Measurements from ENCODE around the gene PRLR. TPM values are rescaled to one million over a fixed set of nuclear protein-coding genes. Genes with fewer than 3 reads are reported as not detected.

The PRLR gene
- total RNA-seq, 6 experiments from 2014 or later: 7.4 to 26.8 (median 15.1) TPM

- intact Hi-C loops (cut with DNase I): no loop called here
- Histone ChIP-seq H3K36me3 (peaks cover 0 to 24% (median 7%) of the 10 kb centered on the region in 4 donors), H3K9me3 (no peaks in the 10 kb centered on the region), H3K4me1 (peaks cover 0 to 24% (median 9%) of the 10 kb centered on the region in 4 donors), H3K27me3 (no peaks in the 10 kb centered on the region), H3K4me3 (no peak overlapping the region), H3K27ac (no peak overlapping the region)
- ATAC-seq (no peak), DNase-seq (no peak)
- TF ChIP-seq, protein P1, sequence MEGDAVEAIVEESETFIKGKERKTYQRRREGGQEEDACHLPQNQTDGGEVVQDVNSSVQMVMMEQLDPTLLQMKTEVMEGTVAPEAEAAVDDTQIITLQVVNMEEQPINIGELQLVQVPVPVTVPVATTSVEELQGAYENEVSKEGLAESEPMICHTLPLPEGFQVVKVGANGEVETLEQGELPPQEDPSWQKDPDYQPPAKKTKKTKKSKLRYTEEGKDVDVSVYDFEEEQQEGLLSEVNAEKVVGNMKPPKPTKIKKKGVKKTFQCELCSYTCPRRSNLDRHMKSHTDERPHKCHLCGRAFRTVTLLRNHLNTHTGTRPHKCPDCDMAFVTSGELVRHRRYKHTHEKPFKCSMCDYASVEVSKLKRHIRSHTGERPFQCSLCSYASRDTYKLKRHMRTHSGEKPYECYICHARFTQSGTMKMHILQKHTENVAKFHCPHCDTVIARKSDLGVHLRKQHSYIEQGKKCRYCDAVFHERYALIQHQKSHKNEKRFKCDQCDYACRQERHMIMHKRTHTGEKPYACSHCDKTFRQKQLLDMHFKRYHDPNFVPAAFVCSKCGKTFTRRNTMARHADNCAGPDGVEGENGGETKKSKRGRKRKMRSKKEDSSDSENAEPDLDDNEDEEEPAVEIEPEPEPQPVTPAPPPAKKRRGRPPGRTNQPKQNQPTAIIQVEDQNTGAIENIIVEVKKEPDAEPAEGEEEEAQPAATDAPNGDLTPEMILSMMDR (IDR thresholded peaks at IDR 0.05): peak in 2 of 4 donors; percentile 18 to 19
- no peak for TF ChIP-seq POLR2A (IDR thresholded peaks at IDR 0.05)
- WGBS (ENCODE audit: insufficient coverage, low coverage, low lambda C conversion rate, missing lambda C conversion rate): 78% methylated on average over 10 of the region's 10 CpGs
Observed at GRCh38 chr5:35030426-35031100, 199.7 kb downstream of the PRLR start.

DNA sequence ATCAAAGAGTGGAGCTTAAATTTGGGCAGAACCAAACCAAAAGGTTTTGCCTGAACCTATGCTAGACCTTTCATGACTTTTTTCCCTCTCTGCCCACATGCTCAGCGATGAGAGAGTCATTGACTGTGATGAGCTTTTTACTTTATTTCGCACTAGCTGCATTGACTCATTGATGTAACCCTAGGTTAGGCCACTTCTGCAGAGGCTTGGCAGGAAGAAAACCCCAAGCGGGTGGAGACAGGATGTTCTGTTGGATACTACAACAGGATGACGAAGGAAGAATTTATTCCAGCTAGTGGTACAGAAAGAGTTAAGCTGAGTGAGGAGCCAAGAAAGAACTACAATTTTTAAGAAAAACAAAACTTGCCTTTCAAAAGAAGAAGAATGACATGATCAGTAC lies 201.0 kb downstream of the PRLR start:
- Histone ChIP-seq H3K4me1 (peaks cover 0 to 36% (median 12%) of the 10 kb centered on the region in 4 donors), H3K27me3 (no peaks in the 10 kb centered on the region), H3K4me3 (no peak overlapping the region), H3K9me3 (no peaks in the 10 kb centered on the region), H3K36me3 (peaks cover 0 to 16% (median 7%) of the 10 kb centered on the region in 4 donors), H3K27ac (no peak overlapping the region)
- 57% methylated on average over 3 of the region's 4 CpGs for WGBS (ENCODE audit: insufficient coverage, low coverage, low lambda C conversion rate, missing lambda C conversion rate)
- peak in 1 of 4 donors; percentile 5 for ATAC-seq
- TF ChIP-seq, protein P1 (IDR thresholded peaks at IDR 0.05): no peak
- TF ChIP-seq POLR2A (IDR thresholded peaks at IDR 0.05): no peak
- intact Hi-C loops (cut with DNase I): no loop called here
- no peak for DNase-seq

GRCh38 chr5:35026941-35027340 lies 203.3 kb downstream of the PRLR start:
- Histone ChIP-seq H3K4me3 (peak overlapping the region in 2 of 3 donors; percentile 25 to 35), H3K27me3 (no peaks in the 10 kb centered on the region), H3K4me1 (peaks cover 0 to 47% (median 19%) of the 10 kb centered on the region in 4 donors), H3K36me3 (no peaks in the 10 kb centered on the region), H3K9me3 (no peaks in the 10 kb centered on the region), H3K27ac (peak overlapping the region; percentile 65 to 89 (median 70))
- ATAC-seq: peak; percentile 72 to 76 (median 74)
- TF ChIP-seq POLR2A (IDR thresholded peaks at IDR 0.05): no peak
- TF ChIP-seq, protein P1 (IDR thresholded peaks at IDR 0.05): no peak
- intact Hi-C loops (cut with DNase I): no loop called here
- 28% methylated on average over 5 of the region's 5 CpGs for WGBS (ENCODE audit: insufficient coverage, low coverage, low lambda C conversion rate, missing lambda C conversion rate)
- peak in 2 of 3 donors; percentile 30 to 71 for DNase-seq

DNA sequence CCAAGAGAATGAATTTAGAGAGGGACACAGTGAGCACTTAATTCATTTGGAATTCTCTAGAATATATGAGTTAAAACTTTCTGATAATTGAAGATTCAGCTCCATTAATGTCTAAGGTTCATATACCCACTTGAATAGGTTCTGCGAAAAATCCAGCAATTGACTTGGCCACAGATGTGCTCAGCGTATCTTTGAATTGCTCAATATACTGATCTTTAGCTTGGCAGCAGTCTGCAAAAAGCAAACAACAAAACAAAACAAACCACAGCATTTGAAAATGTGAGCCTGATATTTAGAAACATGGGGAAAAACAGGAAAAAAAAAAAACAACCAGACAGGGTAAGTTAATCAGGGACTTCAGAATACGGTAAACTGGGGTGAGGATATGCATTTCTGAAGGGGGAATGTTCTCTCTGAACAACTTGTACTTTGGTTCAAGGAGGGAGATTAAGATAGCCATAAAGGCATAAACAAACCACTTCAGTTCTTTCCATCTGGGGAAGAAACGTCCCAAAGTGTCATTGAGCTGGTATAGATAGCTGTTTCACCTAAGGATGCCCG lies 203.9 kb downstream of the PRLR start:
- Histone ChIP-seq H3K9me3 (no peaks in the 10 kb centered on the region), H3K4me1 (peaks cover 0 to 47% (median 19%) of the 10 kb centered on the region in 4 donors), H3K4me3 (peak overlapping the region in 2 of 3 donors; percentile 25 to 35), H3K36me3 (no peaks in the 10 kb centered on the region), H3K27me3 (no peaks in the 10 kb centered on the region), H3K27ac (peak overlapping the region; percentile 65 to 89 (median 70))
- intact Hi-C loops (cut with DNase I): no loop called here
- TF ChIP-seq, protein P1 (IDR thresholded peaks at IDR 0.05): no peak
- TF ChIP-seq POLR2A (IDR thresholded peaks at IDR 0.05): no peak
- WGBS (ENCODE audit: insufficient coverage, low coverage, low lambda C conversion rate, missing lambda C conversion rate): 24% methylated on average over 5 of the region's 5 CpGs
- DNase-seq: peak in 1 of 3 donors; percentile 54
- ATAC-seq: peak; percentile 61 to 66 (median 64)

Data from right lobe of liver (tissue), 6 donors.